Panc1 (cell line): ENCODE results near the gene PARVB.

Source experiments
- POLR2AphosphoS5 ChIP-seq: IDR thresholded peaks from 2 replicates; pipeline ENCODE4 v1.6.1; 2012; ENCODE audit warnings: mild to moderate bottlenecking, low read depth, low read length, moderate library complexity
- SIN3A ChIP-seq: IDR thresholded peaks from 2 replicates; pipeline ENCODE4 v1.6.1; 2012; ENCODE audit warnings: low read depth, mild to moderate bottlenecking, low read length, moderate library complexity, borderline replicate concordance; ENCODE audit not compliant: insufficient read depth
- TF ChIP-seq, protein P1 (sequence below): fragments of 450-650 bp; IDR thresholded peaks from 2 replicates; pipeline ENCODE4 v1.5.1; 2017; ENCODE audit warnings: mild to moderate bottlenecking
- TF ChIP-seq, protein P2 (sequence below), 2 experiments: IDR thresholded peaks; 2 replicates each; pipeline ENCODE4 v1.6.1; 2011 to 2012; ENCODE audit warnings: low read depth in 2 of 2, control low read depth in 1 of 2, low read length in 1 of 2, mild to moderate bottlenecking in 1 of 2, moderate library complexity in 1 of 2; ENCODE audit not compliant: insufficient read depth in 1 of 2

DNA sequence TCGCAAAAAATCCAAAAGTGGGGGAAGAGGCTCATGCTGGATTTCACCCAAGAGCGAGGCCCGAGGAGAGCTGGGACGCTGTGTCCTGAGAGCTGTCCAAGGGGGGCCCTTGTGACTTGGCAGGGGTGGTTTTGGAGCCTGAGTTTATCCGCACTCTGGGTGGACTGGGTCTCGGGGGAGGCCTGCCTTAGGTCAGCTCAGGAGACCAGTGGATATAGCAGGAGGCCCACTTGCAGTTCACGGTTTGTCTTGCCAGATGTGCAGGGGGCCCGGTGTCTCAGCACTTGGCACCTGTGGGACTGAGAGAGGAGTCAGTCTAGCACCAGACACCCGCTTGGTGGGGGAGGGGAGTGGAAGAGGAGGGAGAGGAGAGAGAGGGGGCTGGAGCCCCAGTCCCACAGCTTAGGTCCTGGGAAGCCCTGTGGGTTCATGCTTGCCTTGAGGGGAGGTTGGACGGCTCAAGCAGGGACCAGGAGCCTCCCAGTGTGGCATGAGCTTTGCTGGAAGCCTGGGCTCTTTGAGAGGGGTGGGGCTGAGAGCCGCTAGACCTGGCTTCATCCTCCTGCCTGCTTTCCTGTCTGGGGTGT is 33.4 kb downstream of the PARVB start:
- TF ChIP-seq, protein P1, sequence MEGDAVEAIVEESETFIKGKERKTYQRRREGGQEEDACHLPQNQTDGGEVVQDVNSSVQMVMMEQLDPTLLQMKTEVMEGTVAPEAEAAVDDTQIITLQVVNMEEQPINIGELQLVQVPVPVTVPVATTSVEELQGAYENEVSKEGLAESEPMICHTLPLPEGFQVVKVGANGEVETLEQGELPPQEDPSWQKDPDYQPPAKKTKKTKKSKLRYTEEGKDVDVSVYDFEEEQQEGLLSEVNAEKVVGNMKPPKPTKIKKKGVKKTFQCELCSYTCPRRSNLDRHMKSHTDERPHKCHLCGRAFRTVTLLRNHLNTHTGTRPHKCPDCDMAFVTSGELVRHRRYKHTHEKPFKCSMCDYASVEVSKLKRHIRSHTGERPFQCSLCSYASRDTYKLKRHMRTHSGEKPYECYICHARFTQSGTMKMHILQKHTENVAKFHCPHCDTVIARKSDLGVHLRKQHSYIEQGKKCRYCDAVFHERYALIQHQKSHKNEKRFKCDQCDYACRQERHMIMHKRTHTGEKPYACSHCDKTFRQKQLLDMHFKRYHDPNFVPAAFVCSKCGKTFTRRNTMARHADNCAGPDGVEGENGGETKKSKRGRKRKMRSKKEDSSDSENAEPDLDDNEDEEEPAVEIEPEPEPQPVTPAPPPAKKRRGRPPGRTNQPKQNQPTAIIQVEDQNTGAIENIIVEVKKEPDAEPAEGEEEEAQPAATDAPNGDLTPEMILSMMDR: no peak
- TF ChIP-seq, protein P2, sequence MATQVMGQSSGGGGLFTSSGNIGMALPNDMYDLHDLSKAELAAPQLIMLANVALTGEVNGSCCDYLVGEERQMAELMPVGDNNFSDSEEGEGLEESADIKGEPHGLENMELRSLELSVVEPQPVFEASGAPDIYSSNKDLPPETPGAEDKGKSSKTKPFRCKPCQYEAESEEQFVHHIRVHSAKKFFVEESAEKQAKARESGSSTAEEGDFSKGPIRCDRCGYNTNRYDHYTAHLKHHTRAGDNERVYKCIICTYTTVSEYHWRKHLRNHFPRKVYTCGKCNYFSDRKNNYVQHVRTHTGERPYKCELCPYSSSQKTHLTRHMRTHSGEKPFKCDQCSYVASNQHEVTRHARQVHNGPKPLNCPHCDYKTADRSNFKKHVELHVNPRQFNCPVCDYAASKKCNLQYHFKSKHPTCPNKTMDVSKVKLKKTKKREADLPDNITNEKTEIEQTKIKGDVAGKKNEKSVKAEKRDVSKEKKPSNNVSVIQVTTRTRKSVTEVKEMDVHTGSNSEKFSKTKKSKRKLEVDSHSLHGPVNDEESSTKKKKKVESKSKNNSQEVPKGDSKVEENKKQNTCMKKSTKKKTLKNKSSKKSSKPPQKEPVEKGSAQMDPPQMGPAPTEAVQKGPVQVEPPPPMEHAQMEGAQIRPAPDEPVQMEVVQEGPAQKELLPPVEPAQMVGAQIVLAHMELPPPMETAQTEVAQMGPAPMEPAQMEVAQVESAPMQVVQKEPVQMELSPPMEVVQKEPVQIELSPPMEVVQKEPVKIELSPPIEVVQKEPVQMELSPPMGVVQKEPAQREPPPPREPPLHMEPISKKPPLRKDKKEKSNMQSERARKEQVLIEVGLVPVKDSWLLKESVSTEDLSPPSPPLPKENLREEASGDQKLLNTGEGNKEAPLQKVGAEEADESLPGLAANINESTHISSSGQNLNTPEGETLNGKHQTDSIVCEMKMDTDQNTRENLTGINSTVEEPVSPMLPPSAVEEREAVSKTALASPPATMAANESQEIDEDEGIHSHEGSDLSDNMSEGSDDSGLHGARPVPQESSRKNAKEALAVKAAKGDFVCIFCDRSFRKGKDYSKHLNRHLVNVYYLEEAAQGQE (IDR thresholded peaks at IDR 0.05; ENCODE audit: insufficient read depth in 1 of 2, low read depth in 2 of 2, low read length in 1 of 2): no peak
- TF ChIP-seq POLR2AphosphoS5 (no peak), SIN3A (no peak)
